GM21526 (cell line): ENCODE data around the gene BBS5.
"Not testable (repeated sequence)": the region's sequence is repeated elsewhere in the genome, so short reads cannot be mapped to it uniquely, and the experiment has no call there.

ENCODE experiments used
- ATAC-seq: cut with Tn5 transposase; IDR thresholded peaks from one replicate; pipeline ENCODE4 v1.9.1; 2021; ENCODE audit warnings: moderate library complexity; ENCODE audit not compliant: unreplicated experiment, low FRiP score

Gene BBS5

DNA sequence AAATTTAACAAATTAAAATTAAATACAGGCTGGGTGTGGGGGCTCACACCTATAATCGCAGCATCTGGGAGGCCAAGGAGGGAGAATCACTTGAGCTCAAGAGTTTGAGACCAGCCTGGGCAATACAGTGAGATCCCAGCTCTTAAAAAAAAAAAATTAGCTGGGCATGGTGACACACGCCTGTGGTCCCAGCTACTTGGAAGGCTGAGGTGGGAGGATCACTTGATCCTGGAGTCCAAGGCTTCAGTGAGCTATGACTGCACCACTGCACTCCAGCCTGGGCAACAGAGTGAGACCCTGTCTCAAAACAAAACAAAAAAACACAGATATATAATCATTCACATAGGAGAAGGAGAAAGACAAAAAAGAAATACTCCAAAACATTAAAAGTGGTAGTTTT is 60.2 kb downstream of the BBS5 start:
- ATAC-seq = not testable (repeated sequence)

DNA sequence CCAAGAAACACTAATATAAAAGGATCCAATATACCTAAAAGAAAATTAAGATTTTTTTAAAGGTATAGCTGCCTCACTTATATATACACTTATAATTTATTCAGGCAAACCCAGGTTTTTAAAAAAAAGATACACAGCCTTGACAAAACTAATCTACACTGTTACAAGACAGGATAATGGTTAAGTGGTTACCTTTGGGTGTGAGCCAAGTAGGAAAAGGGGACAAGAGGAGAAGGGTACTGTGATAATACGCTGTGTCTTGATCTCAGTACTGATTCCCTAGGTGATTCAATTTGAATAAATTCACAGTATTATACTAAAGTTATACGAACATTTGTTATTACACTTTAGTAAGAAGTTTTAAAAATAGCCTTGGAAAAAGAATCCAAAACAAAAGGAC is 60.9 kb downstream of the BBS5 start:
- ATAC-seq = no peak

DNA sequence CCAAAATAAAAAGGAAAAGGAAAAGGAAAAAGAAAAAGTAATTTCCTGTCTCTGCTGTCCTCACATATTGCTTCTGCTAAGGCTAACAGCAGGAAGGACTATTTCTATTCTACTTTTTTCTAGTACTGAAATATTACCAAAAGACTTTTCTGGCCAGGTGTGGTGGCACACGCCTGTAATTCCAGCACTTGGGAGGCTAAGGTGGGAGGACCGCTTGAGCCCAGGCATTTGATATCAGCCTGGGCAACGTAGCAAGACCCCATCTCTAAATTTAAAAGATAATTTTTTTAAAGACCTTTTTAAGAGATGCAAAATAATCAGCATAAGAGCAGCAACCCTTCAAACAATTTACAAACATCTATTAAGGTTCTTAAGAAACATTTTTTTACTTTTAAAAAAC is 63.1 kb downstream of the BBS5 start:
- ATAC-seq = no peak

DNA sequence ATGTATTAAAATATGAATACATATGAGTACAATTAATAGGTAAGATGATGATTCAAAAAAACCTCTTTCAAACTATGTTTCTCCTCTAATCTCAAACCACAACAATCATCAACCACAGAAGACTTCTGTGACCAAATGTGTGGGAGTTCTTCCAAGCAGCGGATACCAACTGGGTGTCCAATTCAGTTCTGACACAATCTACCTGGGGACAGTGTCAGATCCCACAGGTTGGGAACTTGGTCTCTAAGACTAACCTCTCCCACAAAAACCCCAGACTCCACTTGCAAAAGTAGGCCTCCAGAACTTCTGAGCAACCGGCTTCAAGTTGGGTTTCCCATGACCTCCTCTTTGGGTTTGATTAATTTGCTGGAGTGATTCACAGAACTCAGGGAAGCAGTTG is 67.5 kb downstream of the BBS5 start:
- ATAC-seq = no peak
